Psoas muscle (tissue), 8 donors: ENCODE results near the gene LRWD1. TPM values are rescaled to one million over a fixed set of nuclear protein-coding genes. Genes with fewer than 3 reads are reported as not detected.
A peak's percentile ranks its signal among the peaks of the same experiment; 100 is the strongest.

Experiments
- ATAC-seq, 4 donors: fragments of 200-7000 bp; cut with Tn5 transposase; one replicate each; pipeline ENCODE4 v1.9.1; 2020; ENCODE audit warnings: moderate library complexity in 3 of 4, mild to moderate bottlenecking in 2 of 4
- DNase-seq, 2 donors: peaks; one replicate each; pipeline ENCODE4 v3.0.0-alpha.2; 2020
- H3K27ac ChIP-seq: fragments of 200-600 bp; one replicate; pipeline ENCODE4 v1.8.0; 2022
- H3K27me3 ChIP-seq, 3 donors: fragments of 200-600 bp in 1 of 3; one replicate each; pipeline versions ENCODE4 v1.6.1 to v1.8.0; 2013 to 2022; ENCODE audit warnings: low read length in 2 of 3, mild to moderate bottlenecking in 2 of 3, moderate library complexity in 1 of 3; ENCODE audit not compliant: insufficient read depth in 3 of 3
- H3K36me3 ChIP-seq, 2 donors: fragments of 200-600 bp in 1 of 2; one replicate each; pipeline versions ENCODE4 v1.6.1 to v1.8.0; 2013 to 2022; ENCODE audit warnings: low read depth in 1 of 2, mild to moderate bottlenecking in 1 of 2, moderate library complexity in 1 of 2; ENCODE audit not compliant: insufficient read depth in 1 of 2
- H3K4me1 ChIP-seq: fragments of 200-600 bp; one replicate; pipeline ENCODE4 v1.8.0; 2022
- H3K4me3 ChIP-seq: fragments of 200-600 bp; one replicate; pipeline ENCODE4 v1.8.0; 2022; ENCODE audit warnings: mild to moderate bottlenecking
- H3K9me3 ChIP-seq: fragments of 200-600 bp; one replicate; pipeline ENCODE4 v1.8.0; 2022
- CTCF ChIP-seq: fragments of 200-600 bp; IDR thresholded peaks from one replicate; pipeline ENCODE4 v1.8.0; 2022; ENCODE audit warnings: antibody characterized with exemption
- WGBS, 3 donors: extraction: QIAGEN DNeasy Blood & Tissue Kit; methylation state at CpG; one replicate each; pipeline versions ENCODE4 v1.1.6 to v1.1.7; 2013; 5-methylcytosine and 5-hydroxymethylcytosine counted together
- intact Hi-C, 2 donors: fragments of 100-400 bp; cut with DNase I; formaldehyde crosslinking; loops; one replicate each; pipeline versions ENCODE4 v1.11.0 to v1.14.2; 2022
- polyA plus RNA-seq, 3 donors: library from polyadenylated mRNA; stranded (reverse); fragments of 200-250 nt; gene quantifications; one replicate each; pipeline ENCODE4 v1.2.3, GENCODE V29; 2013
- total RNA-seq, 4 donors: library from RNA; stranded (reverse); fragmentation: NEBNext Ultra II Directional in 2 of 4; extraction: Animal tissue kit (Norgen Biotek cat#: 25700) in 2 of 4; gene quantifications; one replicate each; pipeline versions ENCODE4 v1.2.1 to v1.2.4, GENCODE V29; 2021 to 2023
- donor health status: healthy with polysubstance abuse.
- donor health status: DM: no; HTN: no; CAD: no; lungs with moderate emphysema.
- donor health status: Bipolar disorder and iron deficiency.
- donor health status: healthy.
- donor health status: DM: yes; HTN: yes; CAD: no.
- donor health status: DM: no; HTN: no; CAD: no.
- donor health status: DM: no; HTN: no; CAD: no.
- donor health status: DM: yes; HTN: yes; CAD: no.

The LRWD1 gene
- total and polyA plus RNA-seq, 7 donors = 10.4 to 40.9 (median 15.6) TPM

- H3K9me3 ChIP-seq = no peaks in the 10 kb centered on the region
- peaks cover 15% of the 10 kb centered on the region for H3K4me1 ChIP-seq
- no peak for TF ChIP-seq CTCF
- no peak overlapping the region for H3K27ac ChIP-seq
- DNase-seq (no peak), ATAC-seq (no peak)
- no peak overlapping the region for H3K4me3 ChIP-seq
- H3K36me3 ChIP-seq = no peaks in the 10 kb centered on the region
- intact Hi-C loops = no loop called here
- 86 to 90% (median 89%) methylated on average over 10 of the region's 10 CpGs for WGBS, 3 donors
- H3K27me3 ChIP-seq = no peaks in the 10 kb centered on the region
Measured at GRCh38 chr7:102436118-102436517, 28.7 kb upstream of the LRWD1 start.

GRCh38 chr7:102439963-102440795 lies 24.6 kb upstream of the LRWD1 start:
- TF ChIP-seq CTCF = no peak
- no peaks in the 10 kb centered on the region for H3K36me3 ChIP-seq
- 51 to 73% (median 56%) methylated on average over 17 of the region's 17 CpGs for WGBS, 3 donors
- peak; percentile 92 to 96 (median 96) for ATAC-seq
- H3K27ac ChIP-seq = peak overlapping the region; percentile 47
- intact Hi-C loops = no loop called here
- no peak overlapping the region for H3K4me3 ChIP-seq
- H3K4me1 ChIP-seq = peaks cover 12% of the 10 kb centered on the region
- H3K27me3 ChIP-seq = no peaks in the 10 kb centered on the region
- H3K9me3 ChIP-seq = no peaks in the 10 kb centered on the region
- peak; percentile 85 to 90 for DNase-seq

- DNase-seq (no peak), ATAC-seq (no peak)
- no peaks in the 10 kb centered on the region for H3K9me3 ChIP-seq
- no peak overlapping the region for H3K4me3 ChIP-seq
- H3K36me3 ChIP-seq = peaks cover 0 to 9% of the 10 kb centered on the region in 2 donors
- H3K4me1 ChIP-seq = peaks cover 4% of the 10 kb centered on the region
- no peak for TF ChIP-seq CTCF
- H3K27me3 ChIP-seq = no peaks in the 10 kb centered on the region
- intact Hi-C loops = no loop called here
- 91 to 93% (median 92%) methylated on average over 17 of the region's 17 CpGs for WGBS, 3 donors
- H3K27ac ChIP-seq = no peak overlapping the region
Measured at GRCh38 chr7:102444961-102445673, 19.7 kb upstream of the LRWD1 start.

- DNase-seq = no peak
- H3K9me3 ChIP-seq = no peaks in the 10 kb centered on the region
- no peak for ATAC-seq
- 57 to 79% (median 71%) methylated on average over 2 of the region's 2 CpGs for WGBS, 3 donors
- H3K4me1 ChIP-seq = no peaks in the 10 kb centered on the region
- peaks cover 0 to 9% of the 10 kb centered on the region in 2 donors for H3K36me3 ChIP-seq
- no peak overlapping the region for H3K27ac ChIP-seq
- no peak overlapping the region for H3K4me3 ChIP-seq
- H3K27me3 ChIP-seq = no peaks in the 10 kb centered on the region
- TF ChIP-seq CTCF = no peak
- intact Hi-C loops = no loop called here
Measured at GRCh38 chr7:102445674-102446071, 19.1 kb upstream of the LRWD1 start.
